ENCODE data around the gene THAP12. TPM values are rescaled to one million over a fixed set of nuclear protein-coding genes. Genes with fewer than 3 reads are reported as not detected.
A peak's percentile ranks its signal among the peaks of the same experiment; 100 is the strongest.

THAP12 gene
- total RNA-seq, 1 experiment from 2014 or later = 50.5 TPM

GRCh38 chr11:76315182-76315853, 65.6 kb downstream of the THAP12 start:
- no peak for ATAC-seq
- H3K27me3 ChIP-seq (ENCODE audit: low read length) = no peaks in the 10 kb centered on the region

GRCh38 chr11:76314741-76315090, 66.2 kb downstream of the THAP12 start:
- H3K4me2 ChIP-seq (ENCODE audit: low read length) = no peak overlapping the region
- no peaks in the 10 kb centered on the region for H3K79me2 ChIP-seq (ENCODE audit: low read length)
- no peaks in the 10 kb centered on the region for H3K9me3 ChIP-seq (ENCODE audit: low read length)
- no peaks in the 10 kb centered on the region for H3K9me2 ChIP-seq (replicated peaks; ENCODE audit: low read length)
- H3K9ac ChIP-seq (ENCODE audit: low read length) = no peak overlapping the region
- H3K4me3 ChIP-seq (ENCODE audit: low read length) = no peak overlapping the region
- POLR2A ChIA-PET (ENCODE audit: unreplicated experiment) = no interaction called here
- no peaks in the 10 kb centered on the region for H4K20me1 ChIP-seq (ENCODE audit: low read length)
- no peak overlapping the region for H2AFZ ChIP-seq (ENCODE audit: low read length)
- BruUV-seq (replicated peaks) = no TSS peak
- CTCF ChIA-PET = no interaction called here
- no peaks in the 10 kb centered on the region for H3K27me3 ChIP-seq (ENCODE audit: low read length)
- ATAC-seq = no peak
- no peaks in the 10 kb centered on the region for H3K4me1 ChIP-seq (ENCODE audit: insufficient read depth, low read length)
- H3F3A ChIP-seq (ENCODE audit: low read length, unreplicated experiment) = no peaks in the 10 kb centered on the region
- H3K36me3 ChIP-seq (ENCODE audit: low read depth, low read length) = no peaks in the 10 kb centered on the region
- H3K27ac ChIP-seq (ENCODE audit: low read length) = no peak overlapping the region
- DNase-seq = peak; percentile 13
- TF ChIP-seq EZH2 (IDR thresholded peaks at IDR 0.05; ENCODE audit: low read length, unreplicated experiment) (no peak), CTCF (conservative IDR thresholded peaks at IDR 0.05; ENCODE audit: low read depth, low read length) (no peak), EZH2phosphoT487 (IDR thresholded peaks at IDR 0.05; ENCODE audit: borderline replicate concordance, low read length) (no peak)
- intact Hi-C loops (cut with micrococcal nuclease) = no loop called here

More at GRCh38 chr11:76315182-76315853, 65.6 kb downstream of the THAP12 start:
- CTCF ChIA-PET = no interaction called here
- Histone ChIP-seq H3K9ac (ENCODE audit: low read length) (no peak overlapping the region), H4K20me1 (ENCODE audit: low read length) (no peaks in the 10 kb centered on the region), H3K27ac (ENCODE audit: low read length) (no peak overlapping the region), H2AFZ (ENCODE audit: low read length) (no peak overlapping the region), H3K36me3 (ENCODE audit: low read depth, low read length) (no peaks in the 10 kb centered on the region), H3K9me3 (ENCODE audit: low read length) (no peaks in the 10 kb centered on the region), H3F3A (ENCODE audit: low read length, unreplicated experiment) (no peaks in the 10 kb centered on the region), H3K79me2 (ENCODE audit: low read length) (no peaks in the 10 kb centered on the region), H3K4me1 (ENCODE audit: insufficient read depth, low read length) (no peaks in the 10 kb centered on the region), H3K4me2 (ENCODE audit: low read length) (no peak overlapping the region), H3K4me3 (ENCODE audit: low read length) (no peak overlapping the region), H3K9me2 (replicated peaks; ENCODE audit: low read length) (no peaks in the 10 kb centered on the region)
- TF ChIP-seq EZH2phosphoT487 (IDR thresholded peaks at IDR 0.05; ENCODE audit: borderline replicate concordance, low read length) = no peak
- no peak for TF ChIP-seq EZH2 (IDR thresholded peaks at IDR 0.05; ENCODE audit: low read length, unreplicated experiment)
- no peak for TF ChIP-seq CTCF (conservative IDR thresholded peaks at IDR 0.05; ENCODE audit: low read depth, low read length)
- no TSS peak for BruUV-seq (replicated peaks)
- DNase-seq = no peak
- intact Hi-C loops (cut with micrococcal nuclease) = no loop called here
- POLR2A ChIA-PET (ENCODE audit: unreplicated experiment) = no interaction called here

- no peaks in the 10 kb centered on the region for H3K27me3 ChIP-seq (ENCODE audit: low read length)
- DNase-seq = no peak
- H3F3A ChIP-seq (ENCODE audit: low read length, unreplicated experiment) = no peaks in the 10 kb centered on the region
- ChIA-PET POLR2A (ENCODE audit: unreplicated experiment) (interaction anchor here (0.6 kb wide), 1 partner anchor 783 kb away, joined by 25 read pairs; no protein-coding TSS in a partner anchor), CTCF (interaction anchor here (0.6 kb wide), 1 partner anchor 107 kb away, joined by 3 read pairs; no protein-coding TSS in a partner anchor)
- TF ChIP-seq EZH2 (IDR thresholded peaks at IDR 0.05; ENCODE audit: low read length, unreplicated experiment) (no peak), EZH2phosphoT487 (IDR thresholded peaks at IDR 0.05; ENCODE audit: borderline replicate concordance, low read length) (no peak), CTCF (conservative IDR thresholded peaks at IDR 0.05; ENCODE audit: low read depth, low read length) (no peak)
- no TSS peak for BruUV-seq (replicated peaks)
- H3K79me2 ChIP-seq (ENCODE audit: low read length) = no peaks in the 10 kb centered on the region
- no peak overlapping the region for H2AFZ ChIP-seq (ENCODE audit: low read length)
- H3K4me1 ChIP-seq (ENCODE audit: insufficient read depth, low read length) = no peaks in the 10 kb centered on the region
- H3K9me3 ChIP-seq (ENCODE audit: low read length) = no peaks in the 10 kb centered on the region
- no peak overlapping the region for H3K4me3 ChIP-seq (ENCODE audit: low read length)
- H3K36me3 ChIP-seq (ENCODE audit: low read depth, low read length) = no peaks in the 10 kb centered on the region
- no peak overlapping the region for H3K27ac ChIP-seq (ENCODE audit: low read length)
- no peak overlapping the region for H3K4me2 ChIP-seq (ENCODE audit: low read length)
- H3K9ac ChIP-seq (ENCODE audit: low read length) = no peak overlapping the region
- H4K20me1 ChIP-seq (ENCODE audit: low read length) = no peaks in the 10 kb centered on the region
- intact Hi-C loops (cut with micrococcal nuclease) = no loop called here
- ATAC-seq = no peak
- H3K9me2 ChIP-seq (replicated peaks; ENCODE audit: low read length) = no peaks in the 10 kb centered on the region
These were observed 66.8 kb downstream of the THAP12 start for GRCh38 chr11:76313913-76314740.
